ENCODE data around the gene CCN5. TPM values are rescaled to one million over a fixed set of nuclear protein-coding genes. Genes with fewer than 3 reads are reported as not detected.
A peak's percentile ranks its signal among the peaks of the same experiment; 100 is the strongest.

Gene CCN5
- total RNA-seq, 1 donor = 520 TPM

GRCh38 chr20:44709797-44710196 is 5.4 kb upstream of the CCN5 start:
- TF ChIP-seq CTCF (IDR thresholded peaks at IDR 0.05; ENCODE audit: extremely low read depth, low read depth, low read length) = no peak
- Histone ChIP-seq H3K9me3 (ENCODE audit: low read depth, low read length) (no peaks in the 10 kb centered on the region), H3K4me1 (ENCODE audit: insufficient read depth, low read length) (peaks cover 43% of the 10 kb centered on the region), H3K4me2 (ENCODE audit: insufficient read depth, low read length) (no peak overlapping the region), H3K27me3 (ENCODE audit: insufficient read depth, low read length) (no peaks in the 10 kb centered on the region), H4K20me1 (ENCODE audit: insufficient read depth, low read length) (no peaks in the 10 kb centered on the region), H3K27ac (ENCODE audit: low read depth, low read length) (no peak overlapping the region), H3K79me2 (ENCODE audit: insufficient read depth, low read length) (no peaks in the 10 kb centered on the region), H3K36me3 (ENCODE audit: insufficient read depth, low read length) (no peaks in the 10 kb centered on the region), H2AFZ (ENCODE audit: low read length) (no peak overlapping the region), H3K4me3 (ENCODE audit: insufficient read depth, low read length) (no peak overlapping the region)
- no peak for DNase-seq (ENCODE audit: insufficient read length, low spot score, missing footprints)

GRCh38 chr20:44711237-44711636 is 3.9 kb upstream of the CCN5 start:
- no peak overlapping the region for H2AFZ ChIP-seq (ENCODE audit: low read length)
- DNase-seq (ENCODE audit: insufficient read length, low spot score, missing footprints) = no peak
- H3K4me1 ChIP-seq (ENCODE audit: insufficient read depth, low read length) = peaks cover 43% of the 10 kb centered on the region
- no peaks in the 10 kb centered on the region for H3K9me3 ChIP-seq (ENCODE audit: low read depth, low read length)
- no peaks in the 10 kb centered on the region for H4K20me1 ChIP-seq (ENCODE audit: insufficient read depth, low read length)
- no peaks in the 10 kb centered on the region for H3K36me3 ChIP-seq (ENCODE audit: insufficient read depth, low read length)
- no peaks in the 10 kb centered on the region for H3K79me2 ChIP-seq (ENCODE audit: insufficient read depth, low read length)
- TF ChIP-seq CTCF (IDR thresholded peaks at IDR 0.05; ENCODE audit: extremely low read depth, low read depth, low read length) = no peak
- no peak overlapping the region for H3K27ac ChIP-seq (ENCODE audit: low read depth, low read length)
- H3K4me2 ChIP-seq (ENCODE audit: insufficient read depth, low read length) = no peak overlapping the region
- H3K4me3 ChIP-seq (ENCODE audit: insufficient read depth, low read length) = no peak overlapping the region
- H3K27me3 ChIP-seq (ENCODE audit: insufficient read depth, low read length) = no peaks in the 10 kb centered on the region

- Histone ChIP-seq H3K4me1 (ENCODE audit: insufficient read depth, low read length) (peaks cover 35% of the 10 kb centered on the region), H3K36me3 (ENCODE audit: insufficient read depth, low read length) (no peaks in the 10 kb centered on the region), H2AFZ (ENCODE audit: low read length) (no peak overlapping the region), H3K79me2 (ENCODE audit: insufficient read depth, low read length) (no peaks in the 10 kb centered on the region), H4K20me1 (ENCODE audit: insufficient read depth, low read length) (no peaks in the 10 kb centered on the region), H3K27ac (ENCODE audit: low read depth, low read length) (no peak overlapping the region), H3K27me3 (ENCODE audit: insufficient read depth, low read length) (no peaks in the 10 kb centered on the region), H3K4me2 (ENCODE audit: insufficient read depth, low read length) (peak overlapping the region; percentile 68), H3K4me3 (ENCODE audit: insufficient read depth, low read length) (no peak overlapping the region), H3K9me3 (ENCODE audit: low read depth, low read length) (no peaks in the 10 kb centered on the region)
- DNase-seq (ENCODE audit: insufficient read length, low spot score, missing footprints) = no peak
- TF ChIP-seq CTCF (IDR thresholded peaks at IDR 0.05; ENCODE audit: extremely low read depth, low read depth, low read length) = no peak
Observed at GRCh38 chr20:44714102-44714700, 968 bp upstream of the CCN5 start.

GRCh38 chr20:44715499-44716308 is 535 bp downstream of the CCN5 start:
- peak overlapping the region; percentile 66 for H2AFZ ChIP-seq (ENCODE audit: low read length)
- peak overlapping the region; percentile 33 for H3K27ac ChIP-seq (ENCODE audit: low read depth, low read length)
- no peaks in the 10 kb centered on the region for H3K79me2 ChIP-seq (ENCODE audit: insufficient read depth, low read length)
- H3K9me3 ChIP-seq (ENCODE audit: low read depth, low read length) = no peaks in the 10 kb centered on the region
- H3K36me3 ChIP-seq (ENCODE audit: insufficient read depth, low read length) = no peaks in the 10 kb centered on the region
- peak overlapping the region; percentile 68 for H3K4me2 ChIP-seq (ENCODE audit: insufficient read depth, low read length)
- H3K4me3 ChIP-seq (ENCODE audit: insufficient read depth, low read length) = peak overlapping the region; percentile 11
- TF ChIP-seq CTCF (IDR thresholded peaks at IDR 0.05; ENCODE audit: extremely low read depth, low read depth, low read length) = no peak
- H3K4me1 ChIP-seq (ENCODE audit: insufficient read depth, low read length) = peaks cover 47% of the 10 kb centered on the region
- no peak for DNase-seq (ENCODE audit: insufficient read length, low spot score, missing footprints)
- no peaks in the 10 kb centered on the region for H3K27me3 ChIP-seq (ENCODE audit: insufficient read depth, low read length)
- H4K20me1 ChIP-seq (ENCODE audit: insufficient read depth, low read length) = no peaks in the 10 kb centered on the region
